GM19328 (cell line): ENCODE results near the gene LRRC72.
"Not testable (repeated sequence)": the region's sequence is repeated elsewhere in the genome, so short reads cannot be mapped to it uniquely, and the experiment has no call there.

ENCODE experiments used
- ATAC-seq: cut with Tn5 transposase; IDR thresholded peaks from one replicate; pipeline ENCODE4 v1.9.1; 2021; ENCODE audit warnings: mild to moderate bottlenecking, moderate library complexity; ENCODE audit not compliant: unreplicated experiment

The LRRC72 gene

GRCh38 chr7:16526742-16527540 is at the start of gene LRRC72:
LRRC72 (plus strand) TSS chr7:16526825; CDS start chr7:16526953, 128 bp downstream.
- ATAC-seq = no peak

DNA sequence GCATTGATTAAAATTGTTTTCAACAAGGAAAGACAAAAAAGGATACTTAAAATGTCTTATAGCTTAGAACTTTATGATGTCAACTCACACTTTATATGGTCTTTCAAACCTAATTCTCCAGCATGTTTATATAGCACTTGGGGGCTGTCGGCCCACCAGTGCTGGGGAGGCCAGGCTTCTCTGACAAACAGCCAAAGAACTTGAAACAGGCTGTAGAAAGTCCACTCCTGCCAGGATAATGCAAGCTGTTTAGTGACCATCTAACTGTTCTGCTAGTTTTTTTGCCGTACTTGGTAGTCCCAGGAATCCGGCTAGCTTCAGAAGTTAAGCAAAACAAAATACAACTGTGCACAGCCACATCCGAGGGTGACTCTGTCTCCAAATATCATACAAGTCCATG is 47.5 kb upstream of the LRRC72 start:
- ATAC-seq = no peak

DNA sequence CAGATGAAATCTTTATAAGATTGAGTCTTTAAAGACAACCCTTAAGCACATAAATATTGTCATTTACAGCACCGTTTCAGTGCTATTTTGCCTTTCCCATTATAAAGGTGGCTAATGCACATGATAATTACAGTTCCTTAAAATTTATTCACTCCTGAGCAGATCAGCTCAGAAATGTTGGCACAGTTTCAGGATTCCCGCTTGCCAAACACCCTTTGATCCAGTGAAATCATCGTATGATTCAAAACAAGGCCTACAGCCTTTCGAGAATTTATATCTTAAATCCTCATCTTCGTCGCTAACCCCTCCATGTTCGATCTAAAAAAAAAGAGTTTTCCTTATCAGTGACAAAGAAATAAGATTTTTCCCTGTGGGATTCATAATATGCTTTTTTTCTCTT is 47.0 kb upstream of the LRRC72 start:
- ATAC-seq = no peak

- ATAC-seq = no peak
Measured at GRCh38 chr7:16484453-16485158, 42.0 kb upstream of the LRRC72 start.

GRCh38 chr7:16491148-16491547 is 35.5 kb upstream of the LRRC72 start:
- no peak for ATAC-seq

GRCh38 chr7:16492513-16493062 is 34.0 kb upstream of the LRRC72 start:
- ATAC-seq = no peak

DNA sequence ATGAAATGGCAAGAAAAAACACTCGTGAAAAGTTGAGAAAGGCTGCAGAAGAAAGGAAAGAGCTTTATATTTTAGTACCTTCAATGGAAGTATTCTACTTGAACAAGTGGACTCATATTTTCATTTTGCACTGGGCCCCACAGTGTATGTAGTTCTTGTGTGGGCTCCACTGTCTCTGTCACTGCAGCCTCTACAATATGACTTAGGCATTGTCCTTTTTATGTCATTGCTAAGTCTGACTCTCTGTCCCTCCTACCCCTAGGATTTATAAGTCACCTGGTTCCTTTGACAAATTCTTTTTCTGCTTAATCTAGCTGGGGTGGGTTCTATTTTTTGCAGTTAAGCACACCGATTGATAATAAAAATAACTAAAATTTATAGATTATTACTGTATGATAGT is 33.4 kb upstream of the LRRC72 start:
- no peak for ATAC-seq

DNA sequence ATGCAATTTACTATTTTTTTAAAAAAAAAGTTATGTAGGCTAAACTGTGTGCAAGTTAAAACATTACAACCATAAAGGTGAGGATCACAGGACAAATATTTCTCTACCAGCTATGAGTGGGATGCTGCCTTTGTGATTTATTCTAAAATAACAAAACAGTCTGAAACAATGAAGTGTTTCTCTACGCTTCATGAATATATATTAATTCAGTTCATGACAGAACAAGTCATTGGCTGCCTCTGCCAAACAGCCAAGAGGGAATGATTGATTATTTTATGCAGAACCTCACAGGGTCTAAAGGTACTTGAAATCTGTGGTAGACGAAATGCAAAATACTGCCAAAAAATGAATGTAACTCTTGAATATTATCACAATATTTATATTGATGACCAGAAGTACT is 32.1 kb upstream of the LRRC72 start:
- ATAC-seq = no peak

- ATAC-seq = no peak
Measured at GRCh38 chr7:16494955-16495719, 31.5 kb upstream of the LRRC72 start.

- ATAC-seq = no peak
Measured at GRCh38 chr7:16498122-16498521, 28.5 kb upstream of the LRRC72 start.

DNA sequence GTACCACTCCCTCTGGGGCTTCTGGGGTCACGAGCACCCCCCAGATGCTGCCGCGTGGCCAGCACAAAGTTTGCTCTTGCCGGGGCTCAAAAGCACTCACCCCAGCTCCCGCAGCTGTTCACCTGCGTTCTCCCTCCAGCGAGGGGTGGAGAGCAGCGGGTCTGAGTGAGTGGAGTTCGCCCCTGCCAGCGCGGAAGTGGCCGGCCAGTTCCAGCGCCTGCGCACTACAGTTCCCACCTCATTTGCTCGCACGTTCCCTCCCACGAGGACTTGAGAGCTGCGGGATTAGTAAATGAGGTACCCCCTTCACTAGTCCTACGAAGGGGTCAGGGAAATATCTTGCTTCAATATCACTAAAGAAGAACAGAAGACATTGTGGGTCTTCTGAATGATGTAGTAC is 24.3 kb upstream of the LRRC72 start:
- no peak for ATAC-seq

DNA sequence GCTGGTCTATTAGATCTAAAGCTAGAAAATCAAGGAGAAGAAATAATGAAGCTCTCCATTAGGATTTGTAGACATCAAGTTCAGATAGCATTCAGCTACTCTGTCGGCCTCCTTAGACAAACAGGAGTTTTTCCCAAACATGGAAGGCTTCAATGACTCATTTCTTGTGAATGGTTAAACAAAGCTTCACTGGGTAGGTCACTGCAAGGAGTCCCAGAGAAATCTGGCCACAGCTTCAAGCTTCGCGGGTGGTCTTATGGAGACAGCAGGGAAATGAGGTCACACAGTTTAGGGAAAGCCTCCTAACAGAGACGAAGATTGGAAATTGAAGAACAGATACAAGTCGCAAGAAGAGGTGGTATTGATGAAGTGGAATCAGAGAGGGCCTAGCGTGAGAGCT is 22.6 kb upstream of the LRRC72 start:
- ATAC-seq = no peak

- not testable (repeated sequence) for ATAC-seq
Measured at GRCh38 chr7:16506422-16506821, 20.2 kb upstream of the LRRC72 start.

DNA sequence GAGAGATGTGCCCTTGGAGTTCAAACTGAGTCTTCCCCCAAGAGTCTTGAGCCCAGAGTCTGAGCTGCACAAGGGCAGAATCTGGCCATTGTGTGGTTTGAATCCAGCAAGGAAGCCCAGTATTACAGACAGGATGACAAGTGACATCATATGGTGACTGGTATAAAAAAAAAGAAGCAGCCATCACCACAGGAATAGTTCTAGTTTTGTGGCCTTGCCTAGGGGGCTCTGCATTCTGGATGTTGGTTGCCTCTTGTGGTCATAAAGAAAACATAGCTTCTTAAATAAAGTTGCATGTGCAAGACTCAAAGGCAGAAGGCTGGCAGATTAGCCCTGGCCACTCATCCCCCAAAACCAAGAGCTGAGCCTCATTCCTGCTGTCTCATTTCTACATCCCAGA is 16.8 kb upstream of the LRRC72 start:
- ATAC-seq = no peak

DNA sequence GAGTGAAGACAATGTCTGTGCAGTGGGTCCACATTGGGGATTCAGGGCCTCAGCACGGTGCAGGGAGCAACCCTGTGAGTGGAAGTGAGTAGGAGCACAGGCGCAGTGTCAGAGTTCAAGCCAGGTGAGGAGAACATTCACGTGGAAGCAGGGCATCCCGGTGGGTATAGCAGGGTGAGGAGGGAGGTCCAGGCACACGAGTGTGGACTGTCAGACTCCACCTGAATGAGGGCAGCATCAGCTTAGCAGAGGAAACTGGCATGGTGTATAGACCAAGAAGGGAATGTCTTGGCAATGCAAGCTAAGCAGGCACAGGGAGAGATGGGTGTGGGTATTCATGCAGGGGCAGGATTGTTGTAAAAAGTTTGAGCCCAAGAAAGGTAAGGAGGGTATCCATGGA is 15.3 kb upstream of the LRRC72 start:
- no peak for ATAC-seq

- no peak for ATAC-seq
Measured at GRCh38 chr7:16512097-16512496, 14.5 kb upstream of the LRRC72 start.

- ATAC-seq = no peak
Measured at GRCh38 chr7:16514271-16514670, 12.4 kb upstream of the LRRC72 start.

- no peak for ATAC-seq
Measured at GRCh38 chr7:16514729-16515128, 11.9 kb upstream of the LRRC72 start.

DNA sequence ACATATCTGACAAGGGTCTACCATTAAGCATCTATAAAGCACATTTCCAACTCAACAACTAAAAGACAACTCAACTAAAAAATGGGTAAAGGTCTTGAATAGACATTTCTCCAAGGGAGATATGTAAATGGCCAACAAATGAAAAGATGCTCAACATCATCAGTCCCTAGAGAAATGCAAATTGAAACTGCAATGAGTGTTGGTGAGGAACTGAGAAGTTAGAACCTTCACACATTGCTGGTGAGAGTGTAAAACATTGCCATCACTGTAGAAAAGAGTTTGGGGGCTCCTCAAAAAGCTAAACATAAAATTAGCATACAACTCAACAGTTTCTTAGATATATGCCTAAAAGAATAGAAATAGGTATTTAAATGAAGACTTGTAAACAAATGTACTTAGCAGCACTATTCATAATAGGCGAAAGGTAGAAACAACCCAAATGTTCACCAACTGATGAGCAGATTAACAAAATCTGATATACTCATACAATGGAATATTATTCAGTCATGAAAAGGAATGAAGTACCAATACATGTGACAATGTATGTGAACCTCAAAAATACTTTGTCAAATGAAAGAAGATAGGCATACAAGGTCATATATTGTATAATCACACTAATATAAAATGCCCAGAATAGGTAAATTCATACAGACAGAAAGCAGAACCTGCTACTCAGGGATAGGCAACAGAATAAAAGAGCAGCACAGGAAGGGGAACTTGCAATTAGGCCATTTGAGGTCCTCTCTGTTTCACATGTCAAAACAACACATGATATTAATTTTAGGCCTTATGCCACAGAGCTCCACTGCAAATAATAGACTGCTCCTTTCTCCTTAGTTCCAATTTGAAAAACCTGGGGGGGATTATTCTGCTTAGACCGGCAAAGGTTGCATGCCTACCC is 10.6 kb upstream of the LRRC72 start:
- ATAC-seq = no peak

DNA sequence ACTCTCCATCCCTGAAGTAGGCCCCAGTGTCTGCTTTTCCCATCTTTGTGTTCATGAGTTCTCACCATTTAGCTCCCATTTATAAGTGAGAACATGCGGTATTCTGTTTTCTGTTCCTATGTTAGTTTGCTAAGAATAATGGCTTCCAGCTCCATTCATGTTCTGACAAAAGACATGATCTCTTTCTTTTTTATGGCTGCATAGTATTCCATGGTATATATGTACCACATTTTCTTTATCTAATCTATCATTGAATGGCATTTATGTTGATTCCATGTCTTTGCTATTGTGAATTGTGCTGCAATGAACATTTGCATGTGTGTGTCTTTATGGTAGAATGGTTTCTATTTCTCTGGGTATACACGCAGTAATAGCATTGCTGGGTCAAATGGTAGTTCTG is 6.6 kb upstream of the LRRC72 start:
- ATAC-seq = not testable (repeated sequence)
